K562 (cell line): ENCODE measurements around the gene COMTD1. TPM values are rescaled to one million over a fixed set of nuclear protein-coding genes. Genes with fewer than 3 reads are reported as not detected.

Experiments
- BCL6 ChIP-seq: fragments of 250-450 bp; sonication (Bioruptor Pico); IDR thresholded peaks from 2 replicates; pipeline ENCODE4 v1.4.0; 2020
- CEBPZ ChIP-seq: fragments of 150-350 bp; IDR thresholded peaks from 2 replicates; pipeline ENCODE4 v1.6.1; 2014; ENCODE audit warnings: low read depth, mild to moderate bottlenecking, low read length, borderline replicate concordance
- GTF2A2 ChIP-seq: IDR thresholded peaks from 2 replicates; pipeline ENCODE4 v1.6.1; 2016; ENCODE audit warnings: mild to moderate bottlenecking, missing genetic modification characterization, missing compliant biosample characterization
- GTF2E2 ChIP-seq: fragments of 200-800 bp; sonication (Bioruptor generic); IDR thresholded peaks from 2 replicates; pipeline ENCODE4 v1.6.1; 2016; ENCODE audit warnings: missing genetic modification characterization, missing compliant biosample characterization
- HMG20A ChIP-seq: fragments of 450-650 bp; formaldehyde crosslinking; conservative IDR thresholded peaks from 2 replicates; pipeline ENCODE4 v1.4.0; 2020; ENCODE audit warnings: mild to moderate bottlenecking, mixed read lengths
- MAZ ChIP-seq, 2 experiments: fragments of 450-650 bp in 1 of 2; sonication (generic) in 1 of 2; formaldehyde crosslinking; IDR thresholded peaks in 1 of 2; conservative IDR thresholded peaks in 1 of 2; 2 replicates each; pipeline versions ENCODE4 v1.4.0 to v1.5.0; 2020; ENCODE audit warnings: mild to moderate bottlenecking in 1 of 2, missing genetic modification reagents in 1 of 2
- MXI1 ChIP-seq: IDR thresholded peaks from 2 replicates; pipeline ENCODE4 v1.6.1; 2011; ENCODE audit warnings: low read depth, mild to moderate bottlenecking, improper control_type of control experiment, low read length
- OTX1 ChIP-seq: fragments of 450-650 bp; formaldehyde crosslinking; IDR thresholded peaks from 2 replicates; pipeline ENCODE4 v1.4.0; 2022; ENCODE audit warnings: mild to moderate bottlenecking
- RBBP5 ChIP-seq: fragments of 200-600 bp; sonication (generic); IDR thresholded peaks from 2 replicates; pipeline ENCODE4 v1.6.1; 2012; ENCODE audit warnings: borderline replicate concordance, mild to moderate bottlenecking, low read length, control low read depth, inconsistent platforms; ENCODE audit not compliant: insufficient read depth, poor library complexity, severe bottlenecking
- RFX1 ChIP-seq: fragments of 450-650 bp; IDR thresholded peaks from 2 replicates; pipeline ENCODE4 v1.6.1; 2016; ENCODE audit warnings: mild to moderate bottlenecking, moderate library complexity
- SAFB2 ChIP-seq: fragments of 200-400 bp; formaldehyde crosslinking; IDR thresholded peaks from 2 replicates; pipeline ENCODE4 v1.6.1; 2018; ENCODE audit warnings: borderline replicate concordance, low read length, low read depth, moderate library complexity; ENCODE audit not compliant: severe bottlenecking
- TCFL5 ChIP-seq: fragments of 250-450 bp; sonication (Bioruptor Pico); conservative IDR thresholded peaks from 2 replicates; pipeline ENCODE4 v1.6.1; 2021; ENCODE audit warnings: mild to moderate bottlenecking, moderate library complexity, matching md5 sums
- XRCC4 ChIP-seq: IDR thresholded peaks from one replicate; pipeline ENCODE4 v1.6.1; 2011; ENCODE audit not compliant: insufficient read depth, insufficient read length; ENCODE audit errors: extremely low read depth
- ZKSCAN8 ChIP-seq: fragments of 200-800 bp; sonication (Bioruptor generic); IDR thresholded peaks from 2 replicates; pipeline ENCODE4 v1.6.1; 2016; ENCODE audit warnings: missing genetic modification characterization, missing compliant biosample characterization
- ZNF134 ChIP-seq: fragments of 250-450 bp; sonication (Bioruptor Pico); conservative IDR thresholded peaks from 2 replicates; pipeline ENCODE4 v1.4.0; 2020
- ZNF23 ChIP-seq: fragments of 250-450 bp; sonication (Bioruptor Pico); IDR thresholded peaks from 2 replicates; pipeline ENCODE4 v1.4.0; 2020; ENCODE audit warnings: mild to moderate bottlenecking
- ZNF398 ChIP-seq: fragments of 250-450 bp; sonication (Bioruptor Pico); IDR thresholded peaks from 2 replicates; pipeline ENCODE4 v1.8.0; 2021; ENCODE audit warnings: moderate library complexity, mild to moderate bottlenecking, inconsistent platforms
- ZNF561 ChIP-seq: fragments of 450-650 bp; formaldehyde crosslinking; conservative IDR thresholded peaks from 2 replicates; pipeline ENCODE4 v1.4.0; 2020; ENCODE audit warnings: mild to moderate bottlenecking, moderate library complexity
- ZNF57 ChIP-seq: fragments of 450-650 bp; formaldehyde crosslinking; IDR thresholded peaks from 2 replicates; pipeline ENCODE4 v1.4.0; 2020; ENCODE audit warnings: mild to moderate bottlenecking, moderate library complexity
- ZNF76 ChIP-seq: fragments of 250-450 bp; sonication (Bioruptor Pico); IDR thresholded peaks from 2 replicates; pipeline ENCODE4 v1.4.0; 2020; ENCODE audit warnings: mild to moderate bottlenecking, moderate library complexity, borderline replicate concordance
- polyA plus RNA-seq, 8 experiments: library from polyadenylated mRNA; depleted of rRNA in 4 of 8; stranded (reverse) in 5 of 8; unstranded in 3 of 8; fragments of >200 nt; fragmentation: Nextera tagmentation in 2 of 8; fragmentation: Illumina TruSeq in 1 of 8; extraction: Ambion mirVana in 2 of 8; extraction: Trizol in 1 of 8; gene quantifications; 2 replicates each; pipeline versions ENCODE4 v1.2.1 to v1.2.3, GENCODE V29; 2011 to 2014; ENCODE audit warnings: inconsistent platforms in 1 of 8, missing spikeins in 1 of 8
- total RNA-seq, 7 experiments: library from RNA; depleted of rRNA in 6 of 7; stranded (reverse); fragments of >200 nt in 6 of 7; fragmentation: Illumina TruSeq in 2 of 7; extraction: Trizol in 2 of 7; gene quantifications; 2 replicates each; pipeline versions ENCODE4 v1.2.1 to v1.2.3, GENCODE V29; 2011 to 2021; ENCODE audit warnings: low replicate concordance in 1 of 7
- TF ChIP-seq, protein P1 (sequence below): sonication (generic); formaldehyde crosslinking; IDR thresholded peaks from 2 replicates; pipeline ENCODE4 v1.8.0; 2022; ENCODE audit warnings: mild to moderate bottlenecking, missing genetic modification reagents

COMTD1 gene
- total and polyA plus RNA-seq, 9 of the 15 experiments (the other 6 are each of a cell fraction or from before 2014, with no cell fraction given): 0.41 to 112 (median 13.7) TPM

DNA sequence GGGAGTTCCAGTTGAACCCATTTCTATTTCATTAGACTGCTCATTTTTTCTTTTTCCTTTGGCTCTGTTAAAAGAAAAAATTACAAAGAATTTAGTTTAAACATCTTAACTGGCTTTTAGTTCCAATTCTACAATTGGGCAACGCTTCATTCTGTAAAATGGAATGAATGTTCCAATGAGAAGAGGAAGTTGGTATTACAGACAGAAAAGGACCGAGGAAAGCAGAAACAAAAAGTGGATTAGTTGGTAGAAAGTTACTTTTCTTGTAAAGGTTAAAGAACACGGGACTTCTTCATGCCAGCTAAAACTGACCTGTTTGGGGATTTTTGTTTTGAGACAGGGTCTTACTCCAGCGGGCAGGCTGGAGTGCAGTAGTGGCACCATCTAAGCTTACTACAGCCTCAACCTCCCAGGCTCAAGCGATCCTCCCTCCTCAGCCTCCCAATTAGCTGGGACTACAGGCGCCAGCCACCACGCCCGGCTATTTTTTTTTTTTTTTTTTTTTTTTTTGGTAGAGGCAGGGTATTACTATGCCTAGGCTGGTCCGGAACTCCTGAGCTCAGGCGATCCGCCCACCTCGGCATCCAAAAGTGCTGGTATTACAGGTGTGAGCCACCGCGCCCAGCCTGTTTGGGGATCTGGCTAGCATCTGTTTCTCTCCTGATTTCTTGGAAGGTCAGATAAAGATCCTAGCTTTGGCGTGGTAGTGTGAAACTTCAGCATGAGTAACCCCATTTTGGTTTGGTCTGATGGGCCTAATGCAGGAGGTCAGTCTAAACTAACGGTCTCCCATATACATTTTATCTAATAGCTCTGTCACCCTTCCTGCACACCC lies 26.5 kb downstream of the COMTD1 start (continued):
- TF ChIP-seq HMG20A (CRISPR knock-in tag) (no peak), TCFL5 (CRISPR knock-in tag) (peak; percentile 85), BCL6 (CRISPR knock-in tag) (peak; percentile 93), GTF2A2 (peak; percentile 78; the same call in 1 of the 2 replicates), SAFB2 (no peak), XRCC4 (no peak), GTF2E2 (tag) (no peak), ZNF561 (peak; percentile 48; the same call in 1 of the 2 replicates), MXI1 (no peak), ZNF134 (CRISPR knock-in tag) (peak; percentile 78), ZNF57 (CRISPR knock-in tag) (peak; percentile 78; the same call in 1 of the 2 replicates), ZNF23 (CRISPR knock-in tag) (peak; percentile 75; the same call in 1 of the 2 replicates), ZNF76 (CRISPR knock-in tag) (peak; percentile 97), RBBP5 (no peak), ZKSCAN8 (CRISPR knock-in tag) (peak; percentile 92), CEBPZ (no peak), MAZ (CRISPR knock-in tag; conservative IDR thresholded peaks at IDR 0.05 in 1 of 2, IDR thresholded peaks at IDR 0.05 in 1 of 2) (peak in 1 of 2 experiments; percentile 27; a peak in 1 of 4 replicates), ZNF398 (CRISPR knock-in tag) (peak; percentile 78), RFX1 (no peak), OTX1 (CRISPR knock-in tag) (no peak)
- TF ChIP-seq, protein P1, sequence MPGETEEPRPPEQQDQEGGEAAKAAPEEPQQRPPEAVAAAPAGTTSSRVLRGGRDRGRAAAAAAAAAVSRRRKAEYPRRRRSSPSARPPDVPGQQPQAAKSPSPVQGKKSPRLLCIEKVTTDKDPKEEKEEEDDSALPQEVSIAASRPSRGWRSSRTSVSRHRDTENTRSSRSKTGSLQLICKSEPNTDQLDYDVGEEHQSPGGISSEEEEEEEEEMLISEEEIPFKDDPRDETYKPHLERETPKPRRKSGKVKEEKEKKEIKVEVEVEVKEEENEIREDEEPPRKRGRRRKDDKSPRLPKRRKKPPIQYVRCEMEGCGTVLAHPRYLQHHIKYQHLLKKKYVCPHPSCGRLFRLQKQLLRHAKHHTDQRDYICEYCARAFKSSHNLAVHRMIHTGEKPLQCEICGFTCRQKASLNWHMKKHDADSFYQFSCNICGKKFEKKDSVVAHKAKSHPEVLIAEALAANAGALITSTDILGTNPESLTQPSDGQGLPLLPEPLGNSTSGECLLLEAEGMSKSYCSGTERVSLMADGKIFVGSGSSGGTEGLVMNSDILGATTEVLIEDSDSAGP: no peak
